Mesenchymal stem cell (in vitro differentiated cells and primary cell): Measurements from ENCODE around the gene FLT1.
A peak's percentile ranks its signal among the peaks of the same experiment; 100 is the strongest.

ENCODE experiments used
- DNase-seq: peaks from one replicate; pipeline ENCODE4 v3.0.0-alpha.2; 2013
- H2AFZ ChIP-seq: one replicate; pipeline ENCODE4 v1.6.1; 2013; ENCODE audit warnings: low read depth, mild to moderate bottlenecking, control low read depth, inconsistent platforms, low read length, moderate library complexity
- H2AK5ac ChIP-seq: 2 replicates; pipeline ENCODE4 v1.6.1; 2013; ENCODE audit warnings: low read length, moderate library complexity, mild to moderate bottlenecking, inconsistent platforms; ENCODE audit not compliant: severe bottlenecking
- H2BK120ac ChIP-seq: one replicate; pipeline ENCODE4 v1.6.1; 2013; ENCODE audit warnings: low read depth, mild to moderate bottlenecking, inconsistent platforms, low read length, moderate library complexity
- H2BK12ac ChIP-seq, 2 experiments: one replicate each; pipeline ENCODE4 v1.6.1; 2013; ENCODE audit warnings: inconsistent platforms in 2 of 2, low read length in 2 of 2, mild to moderate bottlenecking in 2 of 2, moderate library complexity in 2 of 2, control low read depth in 1 of 2
- H2BK15ac ChIP-seq: one replicate; pipeline ENCODE4 v1.6.1; 2013; ENCODE audit warnings: mild to moderate bottlenecking, low read depth, inconsistent platforms; ENCODE audit not compliant: poor library complexity, severe bottlenecking
- H2BK5ac ChIP-seq: 2 replicates; pipeline ENCODE4 v1.6.1; 2013; ENCODE audit warnings: low read depth, mild to moderate bottlenecking, low read length, control low read depth, inconsistent platforms; ENCODE audit not compliant: poor library complexity, severe bottlenecking
- H3K14ac ChIP-seq, 2 experiments: one replicate each; pipeline ENCODE4 v1.6.1; 2013; ENCODE audit warnings: inconsistent platforms in 2 of 2, low read length in 2 of 2, control low read depth in 1 of 2, mild to moderate bottlenecking in 1 of 2, moderate library complexity in 1 of 2
- H3K18ac ChIP-seq, 2 experiments: one replicate each; pipeline ENCODE4 v1.6.1; 2013; ENCODE audit warnings: inconsistent platforms in 2 of 2, low read length in 2 of 2, control low read depth in 1 of 2, low read depth in 1 of 2, mild to moderate bottlenecking in 1 of 2
- H3K23ac ChIP-seq, 2 experiments: one replicate each; pipeline ENCODE4 v1.6.1; 2013; ENCODE audit warnings: inconsistent platforms in 2 of 2, low read length in 2 of 2, mild to moderate bottlenecking in 2 of 2, moderate library complexity in 2 of 2, control low read depth in 1 of 2
- H3K27ac ChIP-seq: 2 replicates; pipeline ENCODE4 v1.5.1; 2013; ENCODE audit warnings: mild to moderate bottlenecking, moderate library complexity, low read length, control low read depth, inconsistent platforms; ENCODE audit not compliant: poor library complexity, severe bottlenecking
- H3K27me3 ChIP-seq, 2 experiments: 2 replicates each; pipeline versions ENCODE4 v1.6.1 to v1.7.0; 2013; ENCODE audit warnings: low read length in 2 of 2, mild to moderate bottlenecking in 2 of 2, moderate library complexity in 2 of 2, control low read depth in 1 of 2, inconsistent platforms in 1 of 2; ENCODE audit not compliant: control insufficient read depth in 1 of 2, insufficient read depth in 1 of 2
- H3K36me3 ChIP-seq, 2 experiments: 2 replicates each; pipeline versions ENCODE4 v1.6.1 to v1.7.0; 2013; ENCODE audit warnings: low read length in 2 of 2, control low read depth in 1 of 2, inconsistent platforms in 1 of 2, low read depth in 1 of 2, mild to moderate bottlenecking in 1 of 2; ENCODE audit not compliant: insufficient read depth in 2 of 2, control insufficient read depth in 1 of 2
- H3K4ac ChIP-seq, 2 experiments: one replicate each; pipeline ENCODE4 v1.6.1; 2013; ENCODE audit warnings: inconsistent platforms in 2 of 2, low read length in 2 of 2, mild to moderate bottlenecking in 2 of 2, moderate library complexity in 2 of 2, control low read depth in 1 of 2, low read depth in 1 of 2
- H3K4me1 ChIP-seq: 2 replicates; pipeline ENCODE4 v1.6.1; 2013; ENCODE audit warnings: low read depth, low read length, control low read depth; ENCODE audit not compliant: control insufficient read depth, insufficient read depth
- H3K4me2 ChIP-seq: 2 replicates; pipeline ENCODE4 v1.6.1; 2013; ENCODE audit warnings: low read length, mild to moderate bottlenecking, inconsistent platforms; ENCODE audit not compliant: poor library complexity, severe bottlenecking
- H3K4me3 ChIP-seq, 2 experiments: 2 replicates each; pipeline versions ENCODE4 v1.5.1 to v1.7.0; 2013; ENCODE audit warnings: low read length in 2 of 2, mild to moderate bottlenecking in 2 of 2, control low read depth in 1 of 2, low read depth in 1 of 2; ENCODE audit not compliant: insufficient read depth in 1 of 2
- H3K79me1 ChIP-seq: replicated peaks from 2 replicates; pipeline ENCODE4 v1.6.1; 2013; ENCODE audit warnings: mild to moderate bottlenecking, control low read depth, low read length, inconsistent platforms; ENCODE audit not compliant: poor library complexity, severe bottlenecking
- H3K9ac ChIP-seq: 2 replicates; pipeline ENCODE4 v1.7.0; 2013; ENCODE audit warnings: mild to moderate bottlenecking, low read length, moderate library complexity
- H3K9me3 ChIP-seq: 2 replicates; pipeline ENCODE4 v1.7.0; 2013; ENCODE audit warnings: mild to moderate bottlenecking, low read length; ENCODE audit not compliant: control insufficient read depth
- H4K8ac ChIP-seq: one replicate; pipeline ENCODE4 v1.6.1; 2013; ENCODE audit warnings: inconsistent platforms, mild to moderate bottlenecking, low read length, moderate library complexity
- H4K91ac ChIP-seq: one replicate; pipeline ENCODE4 v1.6.1; 2013; ENCODE audit warnings: mild to moderate bottlenecking, low read length, inconsistent platforms
- WGBS: methylation state at CpG from one replicate; pipeline ENCODE4 v1.1.7; 2013; ENCODE audit warnings: mixed read lengths; 5-methylcytosine and 5-hydroxymethylcytosine counted together

FLT1 gene

DNA sequence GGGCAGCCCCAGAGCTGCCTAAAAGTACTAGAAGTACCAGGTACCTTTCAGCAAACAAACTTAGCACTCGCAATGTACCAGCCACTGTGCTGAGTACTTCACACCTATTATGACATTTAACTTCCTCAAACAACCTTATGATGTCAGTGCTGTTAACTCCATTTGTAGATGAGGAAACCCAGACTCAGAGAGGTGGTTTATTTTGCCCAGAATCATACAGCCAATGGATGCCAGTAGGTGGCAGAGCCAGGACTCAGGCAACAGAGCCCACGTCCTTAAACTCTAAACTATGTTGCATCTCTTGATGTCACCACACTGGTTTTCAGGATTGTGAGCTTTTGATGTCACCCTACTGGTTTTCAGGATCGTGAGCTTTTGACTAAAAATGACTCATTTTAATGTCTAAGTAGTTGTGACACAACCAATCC is 78.9 kb downstream of the FLT1 start:
- no peak overlapping the region for H2AK5ac ChIP-seq
- no peak overlapping the region for H4K8ac ChIP-seq
- no peak overlapping the region for H3K4me2 ChIP-seq
- no peaks in the 10 kb centered on the region for H3K4me1 ChIP-seq
- H3K79me1 ChIP-seq, result no peaks in the 10 kb centered on the region
- peak overlapping the region in 1 of 2 experiments; percentile 34 for H3K18ac ChIP-seq
- no peak overlapping the region for H4K91ac ChIP-seq
- no peak overlapping the region for H2BK5ac ChIP-seq
- no peak overlapping the region for H2BK120ac ChIP-seq
- no peak overlapping the region for H3K23ac ChIP-seq
- no peak overlapping the region for H2BK12ac ChIP-seq
- H3K36me3 ChIP-seq, result no peaks in the 10 kb centered on the region
- no peak overlapping the region for H3K4me3 ChIP-seq
- H3K4ac ChIP-seq, result no peak overlapping the region
- H3K9ac ChIP-seq, result no peak overlapping the region
- H3K27me3 ChIP-seq, result peaks cover 0 to 4% of the 10 kb centered on the region in 2 experiments
- DNase-seq, result no peak
- H2AFZ ChIP-seq, result no peak overlapping the region
- H3K27ac ChIP-seq, result no peak overlapping the region
- H2BK15ac ChIP-seq, result no peak overlapping the region
- no peaks in the 10 kb centered on the region for H3K9me3 ChIP-seq
- no peak overlapping the region for H3K14ac ChIP-seq
- 83% methylated on average over 3 of the region's 3 CpGs for WGBS

DNA sequence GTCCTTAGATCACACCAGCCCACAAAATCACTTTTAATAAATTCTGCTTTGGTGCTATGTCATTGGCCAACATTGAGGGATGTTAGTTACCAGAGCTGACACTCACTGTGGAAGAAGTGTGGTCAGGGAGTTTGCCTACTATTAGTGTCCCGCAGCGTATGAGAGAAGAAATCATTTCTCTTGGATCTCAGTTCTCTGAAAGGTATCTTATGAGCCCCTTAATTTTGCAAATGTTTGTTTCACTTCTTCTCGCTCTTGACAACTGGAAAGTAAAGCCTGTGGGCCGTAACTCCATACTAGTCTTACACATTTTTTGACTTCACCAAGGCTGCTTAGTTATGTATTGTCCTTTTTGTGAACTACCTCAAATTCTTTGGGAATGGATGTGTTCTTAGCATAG is 80.9 kb downstream of the FLT1 start:
- H3K9ac ChIP-seq, result no peak overlapping the region

DNA sequence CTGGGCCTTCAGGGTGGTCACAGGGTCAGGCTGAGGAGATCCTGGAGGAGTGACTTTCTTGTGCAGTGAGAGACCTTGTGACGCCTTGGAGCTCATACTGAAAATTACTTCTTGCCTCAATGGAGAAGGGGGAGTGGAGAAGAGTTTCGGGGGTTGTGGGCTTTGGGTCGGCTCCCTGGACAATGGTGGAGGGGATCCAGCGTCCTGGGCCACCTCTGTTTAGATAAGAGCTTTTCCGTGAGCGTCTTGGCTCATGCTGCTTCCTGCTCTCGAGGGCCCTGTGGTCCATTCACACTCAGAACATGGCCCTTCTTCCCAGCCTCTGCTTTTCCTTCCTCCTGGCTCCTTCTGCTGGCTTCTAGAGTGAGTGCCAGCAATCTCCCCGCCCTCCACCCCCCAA is 81.9 kb downstream of the FLT1 start:
- DNase-seq, result no peak
- H3K27ac ChIP-seq, result no peak overlapping the region
- H3K9me3 ChIP-seq, result no peaks in the 10 kb centered on the region
- H2AFZ ChIP-seq, result no peak overlapping the region
- H3K4me3 ChIP-seq, result no peak overlapping the region
- WGBS, result 84% methylated on average over 6 of the region's 8 CpGs
- H2BK15ac ChIP-seq, result peak overlapping the region; percentile 87
- H3K4me2 ChIP-seq, result no peak overlapping the region
- no peaks in the 10 kb centered on the region for H3K36me3 ChIP-seq
- peak overlapping the region; percentile 71 for H4K91ac ChIP-seq
- peak overlapping the region; percentile 11 to 41 for H3K18ac ChIP-seq
- no peak overlapping the region for H3K9ac ChIP-seq
- peak overlapping the region in 1 of 2 experiments; percentile 23 for H2BK12ac ChIP-seq
- H2AK5ac ChIP-seq, result no peak overlapping the region
- no peak overlapping the region for H2BK5ac ChIP-seq
- H4K8ac ChIP-seq, result peak overlapping the region; percentile 67
- H3K23ac ChIP-seq, result no peak overlapping the region
- H3K4ac ChIP-seq, result no peak overlapping the region
- H3K14ac ChIP-seq, result no peak overlapping the region
- no peaks in the 10 kb centered on the region for H3K4me1 ChIP-seq
- no peaks in the 10 kb centered on the region for H3K79me1 ChIP-seq
- H2BK120ac ChIP-seq, result no peak overlapping the region
- H3K27me3 ChIP-seq, result peaks cover 0 to 7% of the 10 kb centered on the region in 2 experiments

More for the DNA sequence above, 80.9 kb downstream of the FLT1 start:
- no peak overlapping the region for H3K4ac ChIP-seq
- H3K4me3 ChIP-seq, result no peak overlapping the region
- H3K27me3 ChIP-seq, result peaks cover 0 to 7% of the 10 kb centered on the region in 2 experiments
- H2BK12ac ChIP-seq, result no peak overlapping the region
- no peak overlapping the region for H3K23ac ChIP-seq
- H4K8ac ChIP-seq, result no peak overlapping the region
- DNase-seq, result no peak
- no peak overlapping the region for H2BK15ac ChIP-seq
- H3K4me2 ChIP-seq, result no peak overlapping the region
- H2BK120ac ChIP-seq, result no peak overlapping the region
- no peak overlapping the region for H2AFZ ChIP-seq
- H3K27ac ChIP-seq, result no peak overlapping the region
- H3K18ac ChIP-seq, result no peak overlapping the region
- H2AK5ac ChIP-seq, result no peak overlapping the region
- 97% methylated on average over 3 of the region's 4 CpGs for WGBS
- H2BK5ac ChIP-seq, result no peak overlapping the region
- no peaks in the 10 kb centered on the region for H3K79me1 ChIP-seq
- H3K14ac ChIP-seq, result no peak overlapping the region
- H4K91ac ChIP-seq, result no peak overlapping the region
- no peaks in the 10 kb centered on the region for H3K36me3 ChIP-seq
- no peaks in the 10 kb centered on the region for H3K4me1 ChIP-seq
- no peaks in the 10 kb centered on the region for H3K9me3 ChIP-seq

DNA sequence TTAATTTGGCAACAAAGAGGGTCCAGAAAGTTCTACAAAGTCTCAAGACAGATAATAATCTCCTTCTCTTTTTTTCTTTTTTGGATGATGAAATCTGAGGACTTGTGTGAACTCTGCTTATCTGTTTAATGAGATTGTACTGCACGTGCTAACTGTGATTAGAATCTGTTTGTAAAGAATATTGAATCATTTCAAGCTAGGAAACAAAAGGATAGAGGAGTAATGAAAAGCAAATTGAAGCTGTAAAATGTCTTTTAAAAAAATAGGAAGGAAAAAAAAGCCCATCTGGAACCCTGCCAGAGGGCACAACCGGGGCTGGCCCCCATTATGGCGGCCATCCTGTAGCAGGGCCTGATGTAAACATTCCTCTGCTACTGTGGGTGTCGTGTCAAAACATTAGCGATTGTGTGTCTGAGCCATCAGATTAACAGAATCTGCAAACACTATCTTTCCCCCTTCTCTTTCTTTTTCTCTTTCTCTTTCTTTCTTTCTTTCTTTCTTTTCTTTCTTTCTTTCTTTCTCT is 83.0 kb downstream of the FLT1 start:
- H2BK120ac ChIP-seq, result no peak overlapping the region
- H3K36me3 ChIP-seq, result no peaks in the 10 kb centered on the region
- H3K18ac ChIP-seq, result no peak overlapping the region
- no peak overlapping the region for H2AK5ac ChIP-seq
- WGBS, result 36% methylated on average over 5 of the region's 5 CpGs
- no peak overlapping the region for H4K8ac ChIP-seq
- peak; percentile 65 for DNase-seq
- no peaks in the 10 kb centered on the region for H3K4me1 ChIP-seq
- H2BK12ac ChIP-seq, result no peak overlapping the region
- no peak overlapping the region for H3K27ac ChIP-seq
- H3K9me3 ChIP-seq, result no peaks in the 10 kb centered on the region
- H3K79me1 ChIP-seq, result no peaks in the 10 kb centered on the region
- no peak overlapping the region for H2AFZ ChIP-seq
- no peak overlapping the region for H3K4me3 ChIP-seq
- no peak overlapping the region for H4K91ac ChIP-seq
- no peak overlapping the region for H3K23ac ChIP-seq
- H3K27me3 ChIP-seq, result peaks cover 0 to 7% of the 10 kb centered on the region in 2 experiments
- no peak overlapping the region for H3K14ac ChIP-seq
- H2BK15ac ChIP-seq, result no peak overlapping the region
- no peak overlapping the region for H2BK5ac ChIP-seq
- H3K9ac ChIP-seq, result no peak overlapping the region
- H3K4me2 ChIP-seq, result no peak overlapping the region
- H3K4ac ChIP-seq, result no peak overlapping the region
